Coronary artery (tissue), 2 donors: Measurements from ENCODE around the gene APOBEC3G.
"Not testable (repeated sequence)": the region's sequence is repeated elsewhere in the genome, so short reads cannot be mapped to it uniquely, and the experiment has no call there.

Source experiments
- DNase-seq: peaks from one replicate; pipeline ENCODE4 v3.0.0-alpha.2; 2017; ENCODE audit warnings: low spot score
- H3K27ac ChIP-seq, 2 donors: fragments of 200-600 bp; sonication (generic); one replicate each; pipeline ENCODE4 v1.5.1; 2016 to 2019
- H3K4me3 ChIP-seq: fragments of 200-600 bp; sonication (generic); 2 replicates; pipeline ENCODE4 v1.5.1; 2016; ENCODE audit warnings: mild to moderate bottlenecking, moderate library complexity
- CTCF ChIP-seq: fragments of 200-600 bp; sonication (generic); IDR thresholded peaks from one replicate; pipeline ENCODE4 v1.5.1; 2019; ENCODE audit warnings: antibody characterized with exemption

The APOBEC3G gene

GRCh38 chr22:39041908-39042307 is 35.2 kb upstream of the APOBEC3G start:
- Histone ChIP-seq H3K27ac (no peak overlapping the region), H3K4me3 (no peak overlapping the region)
- TF ChIP-seq CTCF = no peak
- DNase-seq = no peak

- not testable (repeated sequence) for DNase-seq, H3K27ac ChIP-seq, H3K4me3 ChIP-seq
These were observed 34.0 kb upstream of the APOBEC3G start for GRCh38 chr22:39043063-39043462.

DNA sequence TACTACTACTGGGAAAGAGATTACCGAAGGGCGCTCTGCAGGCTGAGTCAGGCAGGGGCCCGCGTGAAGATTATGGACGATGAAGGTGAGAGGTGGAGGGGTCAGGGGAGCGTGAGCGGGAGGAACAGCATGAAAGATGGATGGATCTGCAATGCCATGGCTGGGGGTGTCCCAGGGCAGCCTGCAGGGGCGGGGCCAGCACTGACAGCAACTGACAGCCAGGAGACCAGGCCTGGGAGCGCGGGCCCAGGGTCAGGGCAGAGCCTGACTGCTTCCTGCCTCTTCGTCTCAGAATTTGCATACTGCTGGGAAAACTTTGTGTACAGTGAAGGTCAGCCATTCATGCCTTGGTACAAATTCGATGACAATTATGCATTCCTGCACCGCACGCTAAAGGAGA is 31.9 kb upstream of the APOBEC3G start:
- H3K4me3 ChIP-seq, H3K27ac ChIP-seq, DNase-seq: not testable (repeated sequence)

DNA sequence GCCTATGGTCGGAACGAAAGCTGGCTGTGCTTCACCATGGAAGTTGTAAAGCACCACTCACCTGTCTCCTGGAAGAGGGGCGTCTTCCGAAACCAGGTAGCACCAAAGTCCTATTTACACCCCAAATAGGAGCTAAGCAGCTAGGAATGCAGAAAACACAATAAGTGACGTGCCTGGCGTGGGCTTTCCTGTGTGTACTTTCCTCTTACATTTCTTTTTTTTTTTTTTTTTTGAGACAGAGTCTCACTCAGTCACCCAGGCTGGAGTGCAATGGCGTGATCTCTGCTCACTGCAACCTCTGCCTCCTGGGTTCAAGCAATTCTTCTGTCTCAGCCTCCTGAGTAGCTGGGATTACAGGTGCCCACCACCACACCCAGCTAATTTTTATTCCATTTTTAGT is 27.6 kb upstream of the APOBEC3G start:
- H3K27ac ChIP-seq, DNase-seq: not testable (repeated sequence)

DNA sequence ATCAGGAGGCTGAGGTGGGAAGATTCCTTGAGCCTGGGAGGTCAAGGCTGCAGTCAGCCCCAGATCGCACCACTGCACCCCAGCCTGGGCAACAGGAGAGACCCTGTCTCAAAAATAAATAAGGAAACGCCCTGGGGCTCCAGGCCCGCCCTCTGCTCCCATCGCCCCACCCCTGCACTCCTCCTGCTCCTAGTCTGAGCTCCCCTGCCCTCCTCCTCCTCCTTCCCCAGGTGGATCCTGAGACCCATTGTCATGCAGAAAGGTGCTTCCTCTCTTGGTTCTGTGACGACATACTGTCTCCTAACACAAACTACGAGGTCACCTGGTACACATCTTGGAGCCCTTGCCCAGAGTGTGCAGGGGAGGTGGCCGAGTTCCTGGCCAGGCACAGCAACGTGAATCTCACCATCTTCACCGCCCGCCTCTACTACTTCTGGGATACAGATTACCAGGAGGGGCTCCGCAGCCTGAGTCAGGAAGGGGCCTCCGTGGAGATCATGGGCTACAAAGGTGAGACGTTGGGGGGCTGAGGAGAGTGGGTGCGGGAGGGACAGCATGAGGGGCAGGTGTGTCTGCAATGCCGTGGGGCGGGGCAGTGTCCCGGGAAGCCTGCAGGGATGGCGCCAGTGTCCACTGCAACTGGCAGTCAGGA is 25.1 kb upstream of the APOBEC3G start:
- not testable (repeated sequence) for H3K27ac ChIP-seq, DNase-seq

More for the DNA sequence above, 27.6 kb upstream of the APOBEC3G start:
- not testable (repeated sequence) for H3K4me3 ChIP-seq

DNA sequence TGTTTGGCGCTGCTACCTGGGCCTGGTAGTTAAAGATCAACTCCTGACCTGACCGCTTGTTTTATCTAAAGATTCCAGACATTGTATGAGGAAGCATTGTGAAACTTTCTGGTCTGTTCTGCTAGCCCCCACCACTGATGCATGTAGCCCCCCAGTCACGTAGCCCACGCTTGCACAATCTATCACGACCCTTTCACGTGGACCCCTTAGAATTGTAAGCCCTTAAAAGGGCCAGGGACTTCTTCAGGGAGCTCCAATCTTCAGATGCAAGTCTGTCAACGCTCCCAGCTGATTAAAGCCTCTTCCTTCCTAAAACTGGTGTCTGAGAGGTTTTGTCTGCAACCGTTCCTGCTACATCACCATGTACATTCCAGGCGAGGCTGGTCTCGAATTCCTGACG is 21.4 kb upstream of the APOBEC3G start:
- Histone ChIP-seq H3K27ac (no peak overlapping the region), H3K4me3 (no peak overlapping the region)
- no peak for DNase-seq
- no peak for TF ChIP-seq CTCF

More for the DNA sequence above, 25.1 kb upstream of the APOBEC3G start:
- not testable (repeated sequence) for H3K4me3 ChIP-seq

DNA sequence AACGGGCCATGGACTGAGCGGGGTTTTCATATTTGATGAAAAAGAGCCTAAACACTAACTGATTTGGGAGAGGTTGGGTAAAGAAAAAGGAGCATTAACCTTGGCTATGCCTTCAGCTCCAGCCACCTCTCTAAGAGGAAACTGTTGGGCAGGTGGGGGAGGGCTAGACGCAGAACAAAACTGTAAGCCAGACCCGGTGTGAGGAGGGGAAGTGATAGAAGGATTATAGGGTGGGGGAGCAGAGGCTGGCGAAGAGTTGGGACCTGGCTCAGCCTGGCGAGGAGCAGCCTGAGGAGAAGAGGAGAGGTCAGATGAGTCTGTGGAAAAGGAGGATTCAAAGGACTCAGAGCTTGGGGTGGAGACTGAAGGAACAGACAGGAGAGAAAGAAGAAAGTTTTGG is 15.8 kb upstream of the APOBEC3G start:
- DNase-seq, H3K27ac ChIP-seq, H3K4me3 ChIP-seq: not testable (repeated sequence)

DNA sequence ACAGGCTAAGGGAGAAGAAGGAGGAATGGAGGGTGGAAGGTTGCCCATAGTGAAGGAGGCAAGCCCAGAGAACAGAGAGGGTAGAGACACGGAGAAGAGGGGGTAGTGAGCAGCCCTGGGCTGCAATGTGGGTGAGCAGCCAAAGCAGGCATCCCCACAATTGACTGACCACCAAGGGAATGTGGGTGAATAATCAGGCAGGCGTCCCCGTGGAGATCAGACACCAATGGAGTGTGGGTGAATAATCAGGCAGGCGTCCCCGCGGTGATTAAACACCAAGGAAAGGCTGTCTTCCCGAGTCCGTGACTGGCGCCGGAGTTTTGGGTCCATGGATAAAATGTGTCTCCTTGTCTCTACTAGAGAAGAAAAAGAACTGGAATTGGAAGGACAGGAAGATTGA is 15.1 kb upstream of the APOBEC3G start:
- H3K27ac ChIP-seq, H3K4me3 ChIP-seq, DNase-seq: not testable (repeated sequence)

DNA sequence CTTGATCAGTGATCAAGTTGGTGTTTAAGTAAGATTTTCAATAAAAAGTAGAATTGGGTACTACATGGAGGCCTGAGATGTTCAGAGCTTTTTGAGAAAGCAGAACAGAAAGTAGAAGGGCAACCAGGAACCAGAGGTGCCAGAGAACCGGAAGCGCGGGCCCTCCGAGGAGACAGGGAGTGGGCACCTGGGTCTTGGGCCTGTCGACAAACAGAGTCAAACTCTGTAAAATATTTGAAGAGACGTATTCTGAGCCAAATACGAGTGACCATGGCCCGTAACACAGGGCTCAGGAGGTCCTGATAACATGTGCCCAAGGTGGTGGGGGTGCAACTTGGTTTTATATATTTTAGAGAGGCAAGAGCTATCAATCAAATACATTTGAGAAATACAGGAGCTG is 13.2 kb upstream of the APOBEC3G start:
- H3K27ac ChIP-seq, DNase-seq, H3K4me3 ChIP-seq: not testable (repeated sequence)

DNA sequence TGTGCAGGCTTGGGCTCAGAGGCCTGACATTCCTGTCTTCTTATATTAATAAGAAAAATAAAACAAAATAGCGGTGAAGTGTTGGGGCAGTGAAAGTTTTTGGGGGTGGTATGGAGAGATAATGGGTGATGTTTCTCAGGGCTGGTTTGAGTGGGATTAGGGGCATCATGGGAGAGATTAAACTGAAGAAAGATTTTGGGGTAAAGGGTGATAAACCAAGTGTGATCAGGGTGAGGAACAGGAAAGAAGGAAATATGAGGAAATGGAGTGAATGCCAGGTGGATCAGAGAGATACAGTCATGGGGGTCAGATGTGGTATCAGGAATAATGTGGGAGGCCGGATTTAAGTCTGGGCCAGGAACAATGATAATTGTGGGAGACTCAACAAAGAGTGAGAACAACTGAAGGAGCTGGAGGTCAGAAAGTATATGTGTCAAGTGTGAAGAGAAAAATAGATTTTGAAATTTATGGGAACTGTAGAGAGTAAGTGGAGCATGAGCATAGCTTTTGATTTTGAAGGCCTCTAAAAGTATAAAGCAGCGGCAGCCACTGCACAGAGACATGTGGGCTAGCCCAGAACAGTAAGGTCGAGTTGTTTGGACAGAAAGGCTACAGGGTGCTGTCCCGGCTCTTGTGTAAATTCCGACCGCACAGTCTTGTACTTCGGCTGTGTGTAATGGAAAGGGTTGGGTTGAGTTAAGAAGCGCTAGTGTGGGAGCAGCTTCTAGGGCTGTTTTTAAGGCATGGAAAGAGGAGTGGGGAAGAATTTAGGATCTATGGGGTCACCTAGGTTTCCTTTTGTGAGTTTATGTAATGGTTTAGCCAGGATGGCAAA is 10.4 kb upstream of the APOBEC3G start:
- DNase-seq, H3K27ac ChIP-seq, H3K4me3 ChIP-seq: not testable (repeated sequence)

DNA sequence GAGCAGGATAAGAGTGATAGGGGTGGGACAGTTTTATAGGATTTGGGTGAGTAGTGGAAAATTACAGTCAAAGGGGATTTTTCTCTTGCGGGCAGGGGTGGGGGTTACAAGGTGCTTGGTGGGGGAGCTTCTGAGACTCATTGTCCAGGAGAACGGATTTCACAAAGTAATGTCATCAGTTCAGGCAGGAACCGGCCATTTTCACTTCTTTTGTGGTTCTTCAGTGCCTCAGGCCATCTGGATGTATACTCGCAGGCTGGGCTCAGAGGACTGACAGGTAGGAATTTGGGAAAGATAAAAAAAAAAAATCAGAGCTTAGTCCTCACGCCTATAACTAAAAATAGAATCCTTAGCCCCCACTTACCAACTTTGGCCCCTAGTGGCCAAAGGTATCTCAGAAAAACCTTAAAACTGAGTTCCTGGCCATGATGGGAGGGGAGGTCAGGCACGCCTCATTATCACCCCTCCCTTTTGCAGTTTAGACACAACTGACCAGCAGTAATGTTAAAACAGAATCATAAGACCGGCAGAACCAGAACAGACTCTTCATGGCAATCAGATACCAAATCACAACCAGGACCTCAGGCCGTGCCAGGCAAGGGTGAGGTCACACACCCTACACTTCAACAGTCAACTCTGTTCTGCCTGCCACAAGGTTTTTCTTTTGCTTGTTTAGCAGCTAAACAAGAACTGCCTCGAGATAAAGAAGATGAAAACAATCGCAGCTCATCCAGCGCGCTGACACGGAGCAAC is 8.9 kb upstream of the APOBEC3G start:
- no peak overlapping the region for H3K4me3 ChIP-seq
- DNase-seq = no peak
- H3K27ac ChIP-seq = no peak overlapping the region
- TF ChIP-seq CTCF = no peak
